GM23338 (cell line): ENCODE data around the gene CHMP4B. TPM values are rescaled to one million over a fixed set of nuclear protein-coding genes. Genes with fewer than 3 reads are reported as not detected.

ENCODE experiments used
- ATAC-seq: fragments of 200-7000 bp; cut with Tn5 transposase; 3 replicates; pipeline ENCODE4 v1.9.1; 2020
- DNase-seq: peaks from one replicate; pipeline ENCODE4 v3.0.0-alpha.2; 2015; ENCODE audit warnings: low spot score
- H2AFZ ChIP-seq: fragments of 200-600 bp; sonication (generic); 2 replicates; pipeline ENCODE4 v1.8.0; 2016; ENCODE audit warnings: antibody characterized with exemption, mild to moderate bottlenecking, moderate library complexity
- H3F3A ChIP-seq: fragments of 200-600 bp; sonication (generic); replicated peaks from 2 replicates; pipeline ENCODE4 v1.8.0; 2017; ENCODE audit warnings: antibody characterized with exemption, mixed run types, low read depth
- H3K27ac ChIP-seq: fragments of 200-600 bp; sonication (generic); 2 replicates; pipeline ENCODE4 v1.6.1; 2016; ENCODE audit warnings: low read depth
- H3K27me3 ChIP-seq: fragments of 200-600 bp; sonication (generic); 2 replicates; pipeline ENCODE4 v1.8.0; 2016; ENCODE audit warnings: mild to moderate bottlenecking, mixed run types, moderate library complexity; ENCODE audit not compliant: insufficient read depth
- H3K36me3 ChIP-seq: fragments of 200-600 bp; sonication (generic); 2 replicates; pipeline ENCODE4 v1.8.0; 2016; ENCODE audit warnings: mild to moderate bottlenecking; ENCODE audit not compliant: insufficient read depth
- H3K4me1 ChIP-seq: fragments of 200-600 bp; sonication (generic); 2 replicates; pipeline ENCODE4 v1.8.0; 2016; ENCODE audit warnings: mild to moderate bottlenecking, moderate library complexity; ENCODE audit not compliant: insufficient read depth
- H3K4me2 ChIP-seq: fragments of 200-600 bp; sonication (generic); 2 replicates; pipeline ENCODE4 v1.7.1; 2017; ENCODE audit warnings: mixed run types
- H3K4me3 ChIP-seq: fragments of 200-600 bp; sonication (generic); 2 replicates; pipeline ENCODE4 v1.6.1; 2016; ENCODE audit warnings: mixed run types
- H3K79me2 ChIP-seq: fragments of 200-600 bp; sonication (generic); replicated peaks from 2 replicates; pipeline ENCODE4 v1.8.0; 2017; ENCODE audit warnings: mild to moderate bottlenecking; ENCODE audit not compliant: insufficient read depth
- H3K9me2 ChIP-seq: fragments of 200-600 bp; sonication (generic); 2 replicates; pipeline ENCODE4 v1.8.0; 2017; ENCODE audit not compliant: insufficient read depth
- H4K20me1 ChIP-seq: fragments of 200-600 bp; sonication (generic); replicated peaks from 2 replicates; pipeline ENCODE4 v1.8.0; 2017; ENCODE audit warnings: mild to moderate bottlenecking; ENCODE audit not compliant: insufficient read depth
- H3K27ac Mint-ChIP-seq: 2 replicates; pipeline ENCODE4 v1.8.0; 2020; ENCODE audit warnings: inconsistent platforms, mild to moderate bottlenecking, moderate library complexity, mixed read lengths
- H3K27me3 Mint-ChIP-seq: 3 replicates; pipeline ENCODE4 v1.8.0; 2022; ENCODE audit warnings: low read depth, mild to moderate bottlenecking, moderate library complexity, mixed read lengths, inconsistent platforms; ENCODE audit not compliant: insufficient read depth, poor library complexity
- H3K36me3 Mint-ChIP-seq: 3 replicates; pipeline ENCODE4 v1.8.0; 2021; ENCODE audit warnings: low read depth, mild to moderate bottlenecking, inconsistent platforms, moderate library complexity, mixed read lengths
- H3K4me1 Mint-ChIP-seq: 3 replicates; pipeline ENCODE4 v1.8.0; 2020; ENCODE audit warnings: mild to moderate bottlenecking, inconsistent platforms, mixed read lengths
- H3K4me3 Mint-ChIP-seq: 3 replicates; pipeline ENCODE4 v1.8.0; 2021; ENCODE audit warnings: moderate library complexity, mild to moderate bottlenecking, inconsistent platforms, mixed read lengths
- H3K9me3 Mint-ChIP-seq: 3 replicates; pipeline ENCODE4 v1.8.0; 2020; ENCODE audit warnings: moderate library complexity, mild to moderate bottlenecking, inconsistent platforms, mixed read lengths
- CREB1 ChIP-seq: fragments of 250-450 bp; sonication (Bioruptor Pico); IDR thresholded peaks from 2 replicates; pipeline ENCODE4 v1.5.0; 2020; ENCODE audit warnings: low read depth, mild to moderate bottlenecking, moderate library complexity
- CTCF ChIP-seq, 2 experiments: fragments of 200-600 bp in 1 of 2; sonication (generic) in 1 of 2; conservative IDR thresholded peaks; 2 replicates each; pipeline versions ENCODE4 v1.5.1 to v1.6.1; 2016 to 2017; ENCODE audit warnings: antibody characterized with exemption in 2 of 2, low read depth in 2 of 2, mild to moderate bottlenecking in 2 of 2, moderate library complexity in 1 of 2
- NANOG ChIP-seq: IDR thresholded peaks from 2 replicates; pipeline ENCODE4 v1.6.1; 2016; ENCODE audit warnings: antibody characterized with exemption, borderline replicate concordance
- STAT1 ChIP-seq: IDR thresholded peaks from one replicate; pipeline ENCODE4 v1.6.1; 2016; ENCODE audit warnings: antibody characterized with exemption; ENCODE audit not compliant: unreplicated experiment
- ZNF331 ChIP-seq: fragments of 250-450 bp; sonication (Bioruptor Pico); IDR thresholded peaks from 2 replicates; pipeline ENCODE4 v1.5.0; 2020; ENCODE audit warnings: low read depth, mild to moderate bottlenecking, moderate library complexity
- polyA plus RNA-seq: library from polyadenylated mRNA; unstranded; fragments of >200 nt; fragmentation: Nextera tagmentation; extraction: Ambion mirVana; gene quantifications from 2 replicates; pipeline ENCODE4 v1.2.1, GENCODE V29; 2016
- total RNA-seq: library from RNA; depleted of rRNA; stranded (reverse); fragments of >200 nt; shearing (Covaris generic); gene quantifications from 2 replicates; pipeline ENCODE4 v1.2.3, GENCODE V29; 2014
- TF ChIP-seq, protein P1 (sequence below): IDR thresholded peaks from one replicate; pipeline ENCODE4 v1.6.1; 2018; ENCODE audit warnings: antibody characterized with exemption; ENCODE audit not compliant: unreplicated experiment
- TF ChIP-seq, protein P2 (sequence below): IDR thresholded peaks from 2 replicates; pipeline ENCODE4 v1.6.1; 2016; ENCODE audit warnings: antibody characterized with exemption

CHMP4B gene
- total and polyA plus RNA-seq, 2 experiments from 2014 or later: 14.5 to 49.3 TPM

GRCh38 chr20:33825340-33826269, 14.5 kb downstream of the CHMP4B start (continued):
- TF ChIP-seq CTCF (conservative IDR thresholded peaks at IDR 0.05; ENCODE audit: low read depth in 2 of 2) (no peak), CREB1 (CRISPR knock-in tag) (no peak)

DNA sequence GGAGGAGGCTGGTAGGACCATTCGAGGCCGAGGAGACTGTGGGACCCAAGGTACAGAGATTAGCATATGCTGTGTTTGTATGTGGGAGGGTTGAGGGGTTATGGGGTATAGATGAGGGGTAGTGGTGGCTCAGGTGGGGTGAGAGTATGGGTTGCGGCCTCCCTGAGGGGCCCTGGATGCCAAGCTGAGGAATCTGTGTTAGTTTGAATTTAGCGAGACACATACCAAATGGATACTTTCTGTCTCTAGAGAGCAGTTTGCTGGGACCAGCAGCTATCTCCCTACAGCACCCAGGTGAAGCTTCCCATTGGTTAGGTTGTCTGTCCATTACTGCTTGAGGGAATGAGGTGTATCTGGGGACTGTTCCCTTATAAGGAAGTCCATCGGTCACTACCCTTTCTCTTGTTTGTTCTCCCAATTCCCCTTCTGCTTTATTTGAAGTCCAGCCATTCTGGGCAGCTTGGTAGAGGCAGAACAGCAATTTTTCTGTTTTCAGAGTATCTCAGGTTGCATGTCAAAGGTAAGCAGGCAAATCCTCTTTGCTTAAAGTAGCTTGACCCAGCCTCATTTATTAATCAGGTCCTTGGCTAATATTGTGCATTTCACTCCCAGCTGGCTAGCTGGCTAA, 15.2 kb downstream of the CHMP4B start:
- H3K4me3 Mint-ChIP-seq: no peak overlapping the region
- no peaks in the 10 kb centered on the region for H3K27me3 ChIP-seq
- H3K4me1 Mint-ChIP-seq: peaks cover 43% of the 10 kb centered on the region
- 0 out of 2 replicates have a peak, but pooled peaks cover 2% of the 10 kb centered on the region for H3K9me2 ChIP-seq
- H3K36me3 Mint-ChIP-seq: no peaks in the 10 kb centered on the region
- no peak overlapping the region for H3K4me3 ChIP-seq
- H3K27ac Mint-ChIP-seq: peak overlapping the region; percentile 72
- ATAC-seq (peak; percentile 91), DNase-seq (peak; percentile 80)
- peaks cover 23% of the 10 kb centered on the region for H3K4me1 ChIP-seq
- TF ChIP-seq CTCF (conservative IDR thresholded peaks at IDR 0.05; ENCODE audit: low read depth in 2 of 2): no peak
- TF ChIP-seq, protein P1, sequence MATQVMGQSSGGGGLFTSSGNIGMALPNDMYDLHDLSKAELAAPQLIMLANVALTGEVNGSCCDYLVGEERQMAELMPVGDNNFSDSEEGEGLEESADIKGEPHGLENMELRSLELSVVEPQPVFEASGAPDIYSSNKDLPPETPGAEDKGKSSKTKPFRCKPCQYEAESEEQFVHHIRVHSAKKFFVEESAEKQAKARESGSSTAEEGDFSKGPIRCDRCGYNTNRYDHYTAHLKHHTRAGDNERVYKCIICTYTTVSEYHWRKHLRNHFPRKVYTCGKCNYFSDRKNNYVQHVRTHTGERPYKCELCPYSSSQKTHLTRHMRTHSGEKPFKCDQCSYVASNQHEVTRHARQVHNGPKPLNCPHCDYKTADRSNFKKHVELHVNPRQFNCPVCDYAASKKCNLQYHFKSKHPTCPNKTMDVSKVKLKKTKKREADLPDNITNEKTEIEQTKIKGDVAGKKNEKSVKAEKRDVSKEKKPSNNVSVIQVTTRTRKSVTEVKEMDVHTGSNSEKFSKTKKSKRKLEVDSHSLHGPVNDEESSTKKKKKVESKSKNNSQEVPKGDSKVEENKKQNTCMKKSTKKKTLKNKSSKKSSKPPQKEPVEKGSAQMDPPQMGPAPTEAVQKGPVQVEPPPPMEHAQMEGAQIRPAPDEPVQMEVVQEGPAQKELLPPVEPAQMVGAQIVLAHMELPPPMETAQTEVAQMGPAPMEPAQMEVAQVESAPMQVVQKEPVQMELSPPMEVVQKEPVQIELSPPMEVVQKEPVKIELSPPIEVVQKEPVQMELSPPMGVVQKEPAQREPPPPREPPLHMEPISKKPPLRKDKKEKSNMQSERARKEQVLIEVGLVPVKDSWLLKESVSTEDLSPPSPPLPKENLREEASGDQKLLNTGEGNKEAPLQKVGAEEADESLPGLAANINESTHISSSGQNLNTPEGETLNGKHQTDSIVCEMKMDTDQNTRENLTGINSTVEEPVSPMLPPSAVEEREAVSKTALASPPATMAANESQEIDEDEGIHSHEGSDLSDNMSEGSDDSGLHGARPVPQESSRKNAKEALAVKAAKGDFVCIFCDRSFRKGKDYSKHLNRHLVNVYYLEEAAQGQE: no peak
- no peak for TF ChIP-seq NANOG
- no peak for TF ChIP-seq ZNF331 (CRISPR knock-in tag)
- TF ChIP-seq, protein P2, sequence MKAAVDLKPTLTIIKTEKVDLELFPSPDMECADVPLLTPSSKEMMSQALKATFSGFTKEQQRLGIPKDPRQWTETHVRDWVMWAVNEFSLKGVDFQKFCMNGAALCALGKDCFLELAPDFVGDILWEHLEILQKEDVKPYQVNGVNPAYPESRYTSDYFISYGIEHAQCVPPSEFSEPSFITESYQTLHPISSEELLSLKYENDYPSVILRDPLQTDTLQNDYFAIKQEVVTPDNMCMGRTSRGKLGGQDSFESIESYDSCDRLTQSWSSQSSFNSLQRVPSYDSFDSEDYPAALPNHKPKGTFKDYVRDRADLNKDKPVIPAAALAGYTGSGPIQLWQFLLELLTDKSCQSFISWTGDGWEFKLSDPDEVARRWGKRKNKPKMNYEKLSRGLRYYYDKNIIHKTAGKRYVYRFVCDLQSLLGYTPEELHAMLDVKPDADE: no peak
- no peak for TF ChIP-seq STAT1
- peaks cover 96% of the 10 kb centered on the region for H3K79me2 ChIP-seq
- peak overlapping the region; percentile 65; the same call in 1 of the 2 replicates for H3K27ac ChIP-seq
- 0 out of 2 replicates have a peak, but pooled peaks cover 2% of the 10 kb centered on the region for H3F3A ChIP-seq
- H4K20me1 ChIP-seq: peaks cover 61% of the 10 kb centered on the region
- H3K9me3 Mint-ChIP-seq: no peaks in the 10 kb centered on the region
- no peaks in the 10 kb centered on the region for H3K36me3 ChIP-seq
- H3K4me2 ChIP-seq: no peak overlapping the region
- no peak overlapping the region for H2AFZ ChIP-seq
- peaks cover 5% of the 10 kb centered on the region for H3K27me3 Mint-ChIP-seq
